Lower leg skin (tissue), 4 donors: ENCODE data around the gene NKAIN2. TPM values are rescaled to one million over a fixed set of nuclear protein-coding genes. Genes with fewer than 3 reads are reported as not detected.

ENCODE experiments used
- DNase-seq, 2 donors: peaks; one replicate each; pipeline ENCODE4 v3.0.0-alpha.2; 2019; ENCODE audit warnings: low spot score in 2 of 2
- H3K4me3 ChIP-seq: fragments of 200-600 bp; sonication (generic); 2 replicates; pipeline ENCODE4 v1.5.1; 2017; ENCODE audit warnings: mild to moderate bottlenecking, low read depth; ENCODE audit not compliant: poor library complexity, severe bottlenecking
- POLR2A ChIP-seq, 2 donors: fragments of 450-650 bp; IDR thresholded peaks; one replicate each; pipeline ENCODE4 v1.6.1; 2016 to 2017; ENCODE audit warnings: antibody characterized with exemption in 2 of 2, mild to moderate bottlenecking in 1 of 2, moderate library complexity in 1 of 2
- WGBS, 2 donors: methylation state at CpG; one replicate each; pipeline ENCODE4 v1.1.5; 2018; 5-methylcytosine and 5-hydroxymethylcytosine counted together
- intact Hi-C: fragments of 100-400 bp; cut with DNase I; formaldehyde crosslinking; loops from one replicate; pipeline ENCODE4 v1.15.0; 2023; ENCODE audit warnings: low total_unique reads
- total RNA-seq, 4 donors: library from RNA; depleted of rRNA; stranded (reverse); fragments of >200 nt; gene quantifications; one replicate each; pipeline ENCODE4 v1.1.0, GENCODE V29; 2016
- TF ChIP-seq, protein P1 (sequence below), 3 donors: fragments of 450-650 bp; IDR thresholded peaks; one replicate each; pipeline ENCODE4 v1.5.1; 2016; ENCODE audit warnings: antibody characterized with exemption in 3 of 3, mild to moderate bottlenecking in 3 of 3, moderate library complexity in 2 of 3

Gene NKAIN2
- total RNA-seq, 4 donors from 2014 or later: 0.37 TPM; not detected in 3

DNA sequence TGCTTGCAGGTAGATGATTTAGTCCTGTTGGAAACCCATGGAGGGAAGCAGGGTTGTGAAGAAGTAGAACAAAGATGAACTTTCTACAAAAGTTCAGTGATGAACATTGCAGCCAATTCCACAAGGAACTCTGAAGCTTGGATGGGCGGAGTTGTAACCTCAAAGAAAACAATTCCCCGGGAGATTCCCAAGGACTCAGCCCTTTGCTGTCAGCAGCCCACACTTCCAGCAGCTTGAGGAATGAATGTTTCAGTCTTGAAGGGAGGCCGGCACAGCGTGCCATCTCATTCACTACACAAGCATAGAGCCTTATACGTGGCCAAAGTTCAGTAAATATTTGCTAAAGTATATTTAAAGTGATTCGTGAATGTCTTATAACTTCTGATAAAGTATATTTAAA lies 269.4 kb downstream of the NKAIN2 start:
- intact Hi-C loops: no loop called here
- H3K4me3 ChIP-seq: no peak overlapping the region
- 69 to 74% methylated on average over 6 of the region's 6 CpGs for WGBS, 2 donors
- no peak for TF ChIP-seq POLR2A (IDR thresholded peaks at IDR 0.05)
- TF ChIP-seq, protein P1, sequence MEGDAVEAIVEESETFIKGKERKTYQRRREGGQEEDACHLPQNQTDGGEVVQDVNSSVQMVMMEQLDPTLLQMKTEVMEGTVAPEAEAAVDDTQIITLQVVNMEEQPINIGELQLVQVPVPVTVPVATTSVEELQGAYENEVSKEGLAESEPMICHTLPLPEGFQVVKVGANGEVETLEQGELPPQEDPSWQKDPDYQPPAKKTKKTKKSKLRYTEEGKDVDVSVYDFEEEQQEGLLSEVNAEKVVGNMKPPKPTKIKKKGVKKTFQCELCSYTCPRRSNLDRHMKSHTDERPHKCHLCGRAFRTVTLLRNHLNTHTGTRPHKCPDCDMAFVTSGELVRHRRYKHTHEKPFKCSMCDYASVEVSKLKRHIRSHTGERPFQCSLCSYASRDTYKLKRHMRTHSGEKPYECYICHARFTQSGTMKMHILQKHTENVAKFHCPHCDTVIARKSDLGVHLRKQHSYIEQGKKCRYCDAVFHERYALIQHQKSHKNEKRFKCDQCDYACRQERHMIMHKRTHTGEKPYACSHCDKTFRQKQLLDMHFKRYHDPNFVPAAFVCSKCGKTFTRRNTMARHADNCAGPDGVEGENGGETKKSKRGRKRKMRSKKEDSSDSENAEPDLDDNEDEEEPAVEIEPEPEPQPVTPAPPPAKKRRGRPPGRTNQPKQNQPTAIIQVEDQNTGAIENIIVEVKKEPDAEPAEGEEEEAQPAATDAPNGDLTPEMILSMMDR (IDR thresholded peaks at IDR 0.05): no peak
- DNase-seq: no peak

DNA sequence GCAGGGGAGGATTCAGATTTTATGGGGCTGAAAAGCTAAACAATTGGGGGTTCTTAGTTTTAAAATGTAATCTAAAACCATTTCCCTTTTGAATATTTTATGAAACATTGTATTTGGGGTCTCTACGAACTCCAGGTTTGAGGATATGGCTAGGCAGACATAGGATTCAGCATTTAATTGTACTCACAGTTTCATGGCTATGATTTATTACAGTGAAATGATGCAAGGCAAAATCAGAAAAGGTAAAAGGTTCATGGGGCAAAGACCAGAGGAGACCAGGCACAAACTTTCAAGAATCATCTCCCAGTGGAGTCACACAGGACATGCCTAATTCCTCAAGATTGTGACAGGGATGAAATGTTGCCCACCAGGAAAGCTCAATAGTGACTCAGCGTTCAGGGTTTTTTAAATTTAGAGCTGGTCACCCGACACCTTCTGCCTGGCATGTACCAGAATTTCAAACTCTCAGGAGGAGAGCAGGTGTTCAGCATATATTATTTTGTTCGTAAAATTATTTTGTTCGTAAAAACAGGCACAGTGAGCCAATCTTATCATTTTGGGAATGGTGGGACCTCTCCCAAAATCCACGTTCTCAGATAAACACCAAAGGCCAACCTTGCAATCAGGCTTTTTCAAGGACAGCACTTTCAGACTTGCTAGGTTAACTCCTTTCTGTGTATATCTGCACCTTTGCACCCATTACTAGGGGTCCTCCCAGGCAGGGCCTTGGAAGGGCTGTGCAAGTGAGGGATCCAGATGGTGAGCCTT lies 270.3 kb downstream of the NKAIN2 start:
- 69% methylated on average over 6 of the region's 6 CpGs for WGBS, 2 donors
- intact Hi-C loops: no loop called here
- TF ChIP-seq, protein P1 (IDR thresholded peaks at IDR 0.05): no peak
- no peak for TF ChIP-seq POLR2A (IDR thresholded peaks at IDR 0.05)

DNA sequence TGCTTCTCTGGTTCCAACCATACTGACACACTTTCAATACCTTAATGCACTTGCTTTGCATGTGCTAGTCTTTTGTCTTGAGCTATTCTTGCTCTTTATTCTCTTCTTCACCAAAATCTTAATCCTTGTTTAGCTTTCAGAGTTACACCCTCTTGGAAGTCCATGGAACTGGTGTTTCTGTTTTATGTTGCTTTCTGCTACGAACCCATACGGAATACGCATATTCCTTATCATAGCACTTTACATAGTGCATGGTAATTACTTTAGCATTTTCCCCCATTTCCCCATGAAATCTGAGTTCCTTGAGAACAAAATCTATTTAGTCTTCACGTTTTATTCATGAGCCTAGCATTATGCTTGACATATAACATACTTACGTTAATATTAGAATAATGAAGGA lies 270.9 kb downstream of the NKAIN2 start:
- DNase-seq: no peak
- TF ChIP-seq, protein P1 (IDR thresholded peaks at IDR 0.05): no peak
- TF ChIP-seq POLR2A (IDR thresholded peaks at IDR 0.05): no peak
- WGBS, 2 donors: 80 to 91% methylated on average over 5 of the region's 5 CpGs
- intact Hi-C loops: no loop called here
- H3K4me3 ChIP-seq: no peak overlapping the region

More for the DNA sequence above, 270.3 kb downstream of the NKAIN2 start:
- DNase-seq: no peak
- no peak overlapping the region for H3K4me3 ChIP-seq

DNA sequence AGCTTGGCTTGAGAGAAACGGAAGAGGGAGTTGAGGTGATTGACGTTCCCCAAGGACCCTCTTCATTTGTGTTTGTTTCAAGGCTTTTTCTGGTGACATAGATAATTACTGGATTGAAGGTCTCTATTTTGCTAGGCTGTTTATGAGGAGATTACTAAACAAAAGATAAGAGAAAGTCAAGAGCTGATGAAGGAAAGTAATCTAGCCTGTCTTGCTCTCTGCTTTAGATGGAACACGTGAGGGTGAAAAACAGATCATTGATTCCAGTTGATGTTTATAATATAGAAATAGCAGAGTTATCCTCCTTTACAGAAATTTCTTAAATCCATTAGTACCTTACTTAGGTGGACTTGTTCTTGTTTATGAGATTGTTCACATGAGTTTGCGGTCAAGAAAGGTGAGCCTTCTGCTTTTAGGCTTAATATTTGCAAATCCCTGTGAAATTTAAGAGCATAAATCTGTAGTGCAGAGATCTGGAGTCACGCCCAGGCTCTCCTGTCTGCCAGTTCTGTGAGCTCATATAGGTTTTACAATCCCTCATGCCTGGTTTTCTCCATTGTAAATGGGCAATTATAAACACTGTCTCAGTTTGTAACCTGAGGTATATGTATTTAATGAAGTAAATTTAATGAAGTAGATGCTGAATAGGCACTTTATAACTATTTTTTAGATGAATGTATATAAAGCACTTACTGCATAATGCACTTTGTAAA lies 272.8 kb downstream of the NKAIN2 start:
- no peak overlapping the region for H3K4me3 ChIP-seq
- intact Hi-C loops: no loop called here
- no peak for DNase-seq
- no peak for TF ChIP-seq POLR2A (IDR thresholded peaks at IDR 0.05)
- TF ChIP-seq, protein P1 (IDR thresholded peaks at IDR 0.05): no peak
- WGBS, 2 donors: 42 to 43% methylated on average over 5 of the region's 5 CpGs

DNA sequence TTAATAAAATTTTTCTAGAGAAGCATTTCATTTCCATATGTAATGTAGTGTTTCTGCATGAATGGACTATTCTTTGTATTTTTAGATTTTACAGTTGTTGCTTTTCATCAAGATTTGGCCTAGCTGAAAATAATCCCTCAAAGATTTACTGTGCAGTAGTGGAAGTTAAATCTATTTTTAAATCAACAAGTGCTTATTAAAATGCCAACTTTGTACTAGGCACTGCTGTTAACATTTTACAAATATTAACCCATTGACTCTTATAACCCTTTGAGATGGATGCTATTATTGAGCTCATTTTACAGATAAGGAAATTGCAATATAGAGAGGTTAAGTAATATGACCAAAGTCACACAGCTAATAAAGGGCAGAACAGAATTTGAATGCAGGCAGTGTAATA lies 274.5 kb downstream of the NKAIN2 start:
- H3K4me3 ChIP-seq: no peak overlapping the region
- DNase-seq: no peak
- intact Hi-C loops: no loop called here
- no peak for TF ChIP-seq POLR2A (IDR thresholded peaks at IDR 0.05)
- TF ChIP-seq, protein P1 (IDR thresholded peaks at IDR 0.05): no peak
